GM12878 (cell line): Measurements from ENCODE around the gene ADRA2C.

Experiments
- CTCF ChIP-seq, 3 experiments: IDR thresholded peaks in 2 of 3; conservative IDR thresholded peaks in 1 of 3; 2 replicates each; pipeline ENCODE4 v1.5.1; 2011; ENCODE audit warnings: low read depth in 3 of 3, low read length in 3 of 3, mild to moderate bottlenecking in 3 of 3, control low read depth in 2 of 3, moderate library complexity in 2 of 3, inconsistent platforms in 1 of 3, mixed read lengths in 1 of 3; ENCODE audit not compliant: control insufficient read depth in 2 of 3, insufficient read depth in 1 of 3; ENCODE audit errors: extremely low read depth in 1 of 3
- EP300 ChIP-seq, 2 experiments: fragments of 150-350 bp in 1 of 2; IDR thresholded peaks; 2 replicates each; pipeline ENCODE4 v1.6.1; 2011 to 2012; ENCODE audit warnings: low read depth in 2 of 2, low read length in 2 of 2, borderline replicate concordance in 1 of 2, improper control_type of control experiment in 1 of 2, inconsistent platforms in 1 of 2; ENCODE audit not compliant: control insufficient read depth in 1 of 2
- EZH2 ChIP-seq: IDR thresholded peaks from 2 replicates; pipeline ENCODE4 v1.6.1; 2012; ENCODE audit warnings: low read depth, mild to moderate bottlenecking, control low read depth, inconsistent platforms, low read length, borderline replicate concordance; ENCODE audit not compliant: control insufficient read depth
- HCFC1 ChIP-seq: fragments of 150-350 bp; IDR thresholded peaks from 2 replicates; pipeline ENCODE4 v1.6.1; 2014; ENCODE audit warnings: low read length
- JUND ChIP-seq: IDR thresholded peaks from 2 replicates; pipeline ENCODE4 v1.6.1; 2012; ENCODE audit warnings: low read depth, mild to moderate bottlenecking, low read length, improper control_type of control experiment, moderate library complexity
- POLR2AphosphoS2 ChIP-seq: IDR thresholded peaks from 2 replicates; pipeline ENCODE4 v1.6.1; 2011; ENCODE audit warnings: low read depth, mild to moderate bottlenecking, low read length, improper control_type of control experiment, moderate library complexity
- POLR2AphosphoS5 ChIP-seq: IDR thresholded peaks from 2 replicates; pipeline ENCODE4 v1.6.1; 2011; ENCODE audit warnings: mild to moderate bottlenecking, low read length, inconsistent platforms
- POU2F2 ChIP-seq: IDR thresholded peaks from 3 replicates; pipeline ENCODE4 v1.6.1; 2011; ENCODE audit warnings: low read depth, mild to moderate bottlenecking, low read length, borderline replicate concordance
- SP1 ChIP-seq: IDR thresholded peaks from one replicate; pipeline ENCODE4 v1.6.1; 2011; ENCODE audit warnings: low read depth, low read length
- SUZ12 ChIP-seq: fragments of 200-600 bp; sonication (generic); IDR thresholded peaks from one replicate; pipeline ENCODE4 v1.6.1; 2018; ENCODE audit warnings: antibody characterized with exemption, mild to moderate bottlenecking; ENCODE audit not compliant: unreplicated experiment
- TF ChIP-seq, protein P1 (sequence below): IDR thresholded peaks from 2 replicates; pipeline ENCODE4 v1.6.1; 2012; ENCODE audit warnings: low read length, inconsistent platforms

GRCh38 chr4:3727847-3728469 is 38.2 kb upstream of the ADRA2C start:
- TF ChIP-seq SUZ12 = no peak
- TF ChIP-seq EP300 (IDR thresholded peaks at IDR 0.05; ENCODE audit: borderline replicate concordance in 1 of 2, control insufficient read depth in 1 of 2, low read depth in 2 of 2, low read length in 2 of 2) = no peak
- no peak for TF ChIP-seq JUND
- TF ChIP-seq POLR2AphosphoS2 = no peak
- no peak for TF ChIP-seq HCFC1
- TF ChIP-seq CTCF (IDR thresholded peaks at IDR 0.05 in 2 of 3, conservative IDR thresholded peaks at IDR 0.05 in 1 of 3; ENCODE audit: control insufficient read depth in 2 of 3, extremely low read depth in 1 of 3, insufficient read depth in 1 of 3, low read depth in 3 of 3, low read length in 3 of 3) = no peak
- TF ChIP-seq, protein P1, sequence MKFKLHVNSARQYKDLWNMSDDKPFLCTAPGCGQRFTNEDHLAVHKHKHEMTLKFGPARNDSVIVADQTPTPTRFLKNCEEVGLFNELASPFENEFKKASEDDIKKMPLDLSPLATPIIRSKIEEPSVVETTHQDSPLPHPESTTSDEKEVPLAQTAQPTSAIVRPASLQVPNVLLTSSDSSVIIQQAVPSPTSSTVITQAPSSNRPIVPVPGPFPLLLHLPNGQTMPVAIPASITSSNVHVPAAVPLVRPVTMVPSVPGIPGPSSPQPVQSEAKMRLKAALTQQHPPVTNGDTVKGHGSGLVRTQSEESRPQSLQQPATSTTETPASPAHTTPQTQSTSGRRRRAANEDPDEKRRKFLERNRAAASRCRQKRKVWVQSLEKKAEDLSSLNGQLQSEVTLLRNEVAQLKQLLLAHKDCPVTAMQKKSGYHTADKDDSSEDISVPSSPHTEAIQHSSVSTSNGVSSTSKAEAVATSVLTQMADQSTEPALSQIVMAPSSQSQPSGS = no peak
- TF ChIP-seq POLR2AphosphoS5 = no peak
- no peak for TF ChIP-seq EZH2
- TF ChIP-seq POU2F2 = no peak
- TF ChIP-seq SP1 = no peak
